SK-N-SH treated with all-trans-retinoic acid at 6 μM for 48 hours (cell line): ENCODE results near the gene MAP2.

Experiments used
- ATAC-seq: fragments of 200-7000 bp; cut with Tn5 transposase; 3 replicates; pipeline ENCODE4 v1.9.1; 2020; ENCODE audit warnings: mild to moderate bottlenecking, moderate library complexity
- ARNTL ChIP-seq: fragments of 450-650 bp; formaldehyde crosslinking; IDR thresholded peaks from 2 replicates; pipeline ENCODE4 v1.5.0; 2020; ENCODE audit warnings: low read depth, mild to moderate bottlenecking, moderate library complexity, borderline replicate concordance
- CSDC2 ChIP-seq: fragments of 250-450 bp; sonication (Bioruptor Pico); IDR thresholded peaks from 2 replicates; pipeline ENCODE4 v1.5.0; 2020; ENCODE audit warnings: mild to moderate bottlenecking, moderate library complexity
- ESRRG ChIP-seq: fragments of 250-450 bp; sonication (Bioruptor Pico); IDR thresholded peaks from 2 replicates; pipeline ENCODE4 v1.6.1; 2021; ENCODE audit warnings: mild to moderate bottlenecking
- GLIS3 ChIP-seq: fragments of 250-450 bp; sonication (Bioruptor Pico); IDR thresholded peaks from 2 replicates; pipeline ENCODE4 v1.5.0; 2020; ENCODE audit warnings: mild to moderate bottlenecking, moderate library complexity
- ISL1 ChIP-seq: fragments of 250-450 bp; sonication (Bioruptor Pico); IDR thresholded peaks from 2 replicates; pipeline ENCODE4 v2.1.2; 2022; ENCODE audit warnings: mild to moderate bottlenecking, moderate library complexity
- OSR1 ChIP-seq: fragments of 250-450 bp; sonication (Bioruptor Pico); IDR thresholded peaks from 2 replicates; pipeline ENCODE4 v1.8.0; 2022; ENCODE audit warnings: moderate library complexity, mild to moderate bottlenecking, inconsistent platforms
- RARB ChIP-seq: fragments of 250-450 bp; sonication (Bioruptor Pico); IDR thresholded peaks from 2 replicates; pipeline ENCODE4 v1.8.0; 2021; ENCODE audit warnings: mild to moderate bottlenecking, moderate library complexity
- SNAI2 ChIP-seq: fragments of 250-450 bp; sonication (Bioruptor Pico); IDR thresholded peaks from 2 replicates; pipeline ENCODE4 v1.5.0; 2020; ENCODE audit warnings: mild to moderate bottlenecking, moderate library complexity
- TOX ChIP-seq: fragments of 250-450 bp; sonication (Bioruptor Pico); IDR thresholded peaks from 2 replicates; pipeline ENCODE4 v1.8.0; 2021; ENCODE audit warnings: mild to moderate bottlenecking, moderate library complexity, borderline replicate concordance
- ZC3H10 ChIP-seq: fragments of 250-450 bp; sonication (Bioruptor Pico); IDR thresholded peaks from 2 replicates; pipeline ENCODE4 v1.5.1; 2021; ENCODE audit warnings: mild to moderate bottlenecking, moderate library complexity
- ZFP3 ChIP-seq: fragments of 250-450 bp; sonication (Bioruptor Pico); IDR thresholded peaks from 2 replicates; pipeline ENCODE4 v1.5.0; 2020; ENCODE audit warnings: mild to moderate bottlenecking, moderate library complexity
- ZNF565 ChIP-seq: fragments of 450-650 bp; formaldehyde crosslinking; conservative IDR thresholded peaks from 2 replicates; pipeline ENCODE4 v1.5.0; 2020; ENCODE audit warnings: low read depth, mild to moderate bottlenecking, moderate library complexity
- ZNF8 ChIP-seq: fragments of 450-650 bp; formaldehyde crosslinking; IDR thresholded peaks from 2 replicates; pipeline ENCODE4 v1.5.0; 2020; ENCODE audit warnings: mild to moderate bottlenecking, moderate library complexity
- TF ChIP-seq, protein P1 (sequence below): fragments of 250-450 bp; sonication (Bioruptor Pico); IDR thresholded peaks from 2 replicates; pipeline ENCODE4 v1.5.1; 2021; ENCODE audit warnings: mild to moderate bottlenecking, moderate library complexity
- TF ChIP-seq, protein P2 (sequence below): fragments of 250-450 bp; sonication (Bioruptor Pico); IDR thresholded peaks from 2 replicates; pipeline ENCODE4 v1.8.0; 2021; ENCODE audit warnings: low read depth, mild to moderate bottlenecking, moderate library complexity, borderline replicate concordance
- TF ChIP-seq, protein P3 (sequence below): fragments of 250-450 bp; sonication (Bioruptor Pico); IDR thresholded peaks from 2 replicates; pipeline ENCODE4 v1.5.1; 2020; ENCODE audit warnings: low read depth, mild to moderate bottlenecking, moderate library complexity

MAP2 gene

GRCh38 chr2:209383212-209383611, 40.6 kb upstream of the MAP2 start:
- ATAC-seq = peak; percentile 94
- TF ChIP-seq ZNF8 (CRISPR knock-in tag) (no peak), TOX (0 out of 2 replicates have a peak, but pooled peaks have one; percentile 25), ZC3H10 (CRISPR knock-in tag) (peak; percentile 54; the same call in 1 of the 2 replicates), ZFP3 (CRISPR knock-in tag) (0 out of 2 replicates have a peak, but pooled peaks have one; percentile 24), RARB (no peak), OSR1 (no peak), ARNTL (no peak), SNAI2 (CRISPR knock-in tag) (no peak), ISL1 (CRISPR knock-in tag) (no peak)
- TF ChIP-seq, protein P1, sequence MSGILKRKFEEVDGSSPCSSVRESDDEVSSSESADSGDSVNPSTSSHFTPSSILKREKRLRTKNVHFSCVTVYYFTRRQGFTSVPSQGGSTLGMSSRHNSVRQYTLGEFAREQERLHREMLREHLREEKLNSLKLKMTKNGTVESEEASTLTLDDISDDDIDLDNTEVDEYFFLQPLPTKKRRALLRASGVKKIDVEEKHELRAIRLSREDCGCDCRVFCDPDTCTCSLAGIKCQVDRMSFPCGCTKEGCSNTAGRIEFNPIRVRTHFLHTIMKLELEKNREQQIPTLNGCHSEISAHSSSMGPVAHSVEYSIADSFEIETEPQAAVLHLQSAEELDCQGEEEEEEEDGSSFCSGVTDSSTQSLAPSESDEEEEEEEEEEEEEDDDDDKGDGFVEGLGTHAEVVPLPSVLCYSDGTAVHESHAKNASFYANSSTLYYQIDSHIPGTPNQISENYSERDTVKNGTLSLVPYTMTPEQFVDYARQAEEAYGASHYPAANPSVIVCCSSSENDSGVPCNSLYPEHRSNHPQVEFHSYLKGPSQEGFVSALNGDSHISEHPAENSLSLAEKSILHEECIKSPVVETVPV (CRISPR knock-in tag) = no peak
- TF ChIP-seq, protein P2, sequence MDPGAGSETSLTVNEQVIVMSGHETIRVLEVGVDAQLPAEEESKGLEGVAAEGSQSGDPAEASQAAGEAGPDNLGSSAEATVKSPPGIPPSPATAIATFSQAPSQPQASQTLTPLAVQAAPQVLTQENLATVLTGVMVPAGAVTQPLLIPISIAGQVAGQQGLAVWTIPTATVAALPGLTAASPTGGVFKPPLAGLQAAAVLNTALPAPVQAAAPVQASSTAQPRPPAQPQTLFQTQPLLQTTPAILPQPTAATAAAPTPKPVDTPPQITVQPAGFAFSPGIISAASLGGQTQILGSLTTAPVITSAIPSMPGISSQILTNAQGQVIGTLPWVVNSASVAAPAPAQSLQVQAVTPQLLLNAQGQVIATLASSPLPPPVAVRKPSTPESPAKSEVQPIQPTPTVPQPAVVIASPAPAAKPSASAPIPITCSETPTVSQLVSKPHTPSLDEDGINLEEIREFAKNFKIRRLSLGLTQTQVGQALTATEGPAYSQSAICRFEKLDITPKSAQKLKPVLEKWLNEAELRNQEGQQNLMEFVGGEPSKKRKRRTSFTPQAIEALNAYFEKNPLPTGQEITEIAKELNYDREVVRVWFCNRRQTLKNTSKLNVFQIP (CRISPR knock-in tag) = no peak
- TF ChIP-seq, all 23 proteins: peak for 3

GRCh38 chr2:209387389-209387788, 36.5 kb upstream of the MAP2 start:
- TF ChIP-seq ESRRG (CRISPR knock-in tag) (no peak), ZNF8 (CRISPR knock-in tag) (no peak), GLIS3 (no peak), ZFP3 (CRISPR knock-in tag) (no peak)
- TF ChIP-seq, protein P3, sequence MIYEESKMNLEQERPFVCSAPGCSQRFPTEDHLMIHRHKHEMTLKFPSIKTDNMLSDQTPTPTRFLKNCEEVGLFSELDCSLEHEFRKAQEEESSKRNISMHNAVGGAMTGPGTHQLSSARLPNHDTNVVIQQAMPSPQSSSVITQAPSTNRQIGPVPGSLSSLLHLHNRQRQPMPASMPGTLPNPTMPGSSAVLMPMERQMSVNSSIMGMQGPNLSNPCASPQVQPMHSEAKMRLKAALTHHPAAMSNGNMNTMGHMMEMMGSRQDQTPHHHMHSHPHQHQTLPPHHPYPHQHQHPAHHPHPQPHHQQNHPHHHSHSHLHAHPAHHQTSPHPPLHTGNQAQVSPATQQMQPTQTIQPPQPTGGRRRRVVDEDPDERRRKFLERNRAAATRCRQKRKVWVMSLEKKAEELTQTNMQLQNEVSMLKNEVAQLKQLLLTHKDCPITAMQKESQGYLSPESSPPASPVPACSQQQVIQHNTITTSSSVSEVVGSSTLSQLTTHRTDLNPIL (CRISPR knock-in tag) = no peak
- ATAC-seq = no peak

DNA sequence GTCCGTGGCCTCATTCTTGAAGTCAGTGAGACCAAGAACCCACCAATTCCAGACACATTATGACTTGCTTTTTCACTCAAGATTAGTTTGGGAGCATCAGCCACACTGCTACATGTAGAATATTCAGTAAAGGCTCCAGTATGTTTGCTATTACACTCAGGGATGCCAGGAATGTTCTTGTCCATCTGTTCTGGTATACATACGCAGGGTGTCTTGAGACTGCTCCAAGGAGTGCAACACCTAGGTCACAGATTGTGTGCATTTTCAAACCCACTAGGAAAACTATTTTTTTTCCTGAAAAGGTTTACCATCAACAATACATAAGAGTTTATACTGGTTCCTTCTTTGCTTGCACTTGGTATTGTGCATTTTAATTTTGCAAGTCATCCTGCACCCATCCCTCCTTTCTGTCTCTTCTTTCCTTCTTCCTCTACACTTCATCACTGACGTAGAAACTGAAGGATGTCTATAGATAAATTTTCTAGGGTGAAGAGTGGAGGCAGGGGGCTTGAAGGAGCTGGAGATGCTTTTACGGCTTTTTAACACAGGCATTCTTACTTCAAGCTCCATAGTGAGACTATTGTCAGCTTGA, 35.3 kb upstream of the MAP2 start:
- peak; percentile 41; the same call in 1 of the 3 replicates for ATAC-seq
- TF ChIP-seq, protein P1 (CRISPR knock-in tag) = no peak
- TF ChIP-seq RARB = no peak
- no peak for TF ChIP-seq SNAI2 (CRISPR knock-in tag)
- TF ChIP-seq ZNF565 (CRISPR knock-in tag) = no peak
- no peak for TF ChIP-seq ARNTL
- TF ChIP-seq CSDC2 (CRISPR knock-in tag) = no peak

DNA sequence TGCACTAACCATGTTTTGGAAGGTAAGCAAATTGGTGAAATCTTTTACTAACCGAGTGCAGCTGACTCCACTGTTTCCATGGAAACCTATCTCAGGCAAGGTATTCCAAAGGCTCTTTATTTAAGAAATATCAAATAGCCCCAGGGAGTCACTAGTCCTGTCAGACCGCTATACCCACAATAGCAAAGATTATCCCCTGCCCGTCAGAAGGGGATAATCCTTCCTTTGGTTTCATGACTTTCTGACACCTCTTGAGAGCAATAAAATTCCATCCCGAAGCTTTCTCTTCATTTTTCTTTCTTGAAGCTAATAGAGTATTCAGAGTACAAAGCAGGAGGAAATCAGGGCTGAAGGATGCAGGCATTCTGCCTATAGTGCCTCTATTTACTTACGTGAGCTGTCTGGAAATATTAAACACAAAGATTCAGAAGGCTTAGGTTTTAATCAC, 34.7 kb upstream of the MAP2 start:
- no peak for TF ChIP-seq GLIS3
- TF ChIP-seq, protein P1 (CRISPR knock-in tag) = no peak
- TF ChIP-seq, protein P3 (CRISPR knock-in tag) = no peak
- TF ChIP-seq CSDC2 (CRISPR knock-in tag) = no peak
- no peak for TF ChIP-seq ZFP3 (CRISPR knock-in tag)
- TF ChIP-seq ISL1 (CRISPR knock-in tag) = no peak
- no peak for TF ChIP-seq ZNF565 (CRISPR knock-in tag)
- TF ChIP-seq TOX = no peak
- no peak for TF ChIP-seq ESRRG (CRISPR knock-in tag)
- TF ChIP-seq OSR1 = no peak
- TF ChIP-seq ARNTL = no peak
- ATAC-seq = no peak
